ENCODE measurements around the gene PIK3CG. TPM values are rescaled to one million over a fixed set of nuclear protein-coding genes. Genes with fewer than 3 reads are reported as not detected.

The PIK3CG gene
- total RNA-seq, 1 experiment from 2014 or later, result 0.13 TPM

DNA sequence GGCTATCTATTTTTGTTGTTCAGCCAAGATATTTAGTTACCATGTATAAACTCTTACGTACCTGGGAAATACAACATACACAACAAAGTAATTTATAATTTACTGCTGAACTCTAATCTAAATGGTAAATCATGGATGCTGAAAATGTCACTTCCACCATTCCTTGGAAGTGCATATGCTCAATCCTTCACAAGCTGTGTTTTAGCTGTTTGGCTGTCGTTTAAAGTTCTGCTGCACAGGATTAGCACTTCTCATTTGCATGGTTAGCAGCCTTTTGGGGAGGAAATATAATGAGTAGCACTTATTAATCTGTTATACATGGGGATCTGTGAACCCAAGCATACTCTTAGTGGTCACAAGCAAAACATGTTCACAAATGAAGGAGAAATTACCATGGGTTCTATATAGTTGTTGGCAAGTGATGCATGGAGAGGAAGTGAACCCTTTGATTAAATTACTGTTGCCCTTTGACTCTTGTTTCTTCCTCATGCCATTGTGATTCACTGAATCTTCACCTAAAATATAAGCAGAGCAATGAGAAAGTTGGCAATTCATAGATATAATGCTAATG, 18.5 kb downstream of the PIK3CG start:
- DNase-seq (ENCODE audit: low read depth, low spot score), result no peak
- no peak for ATAC-seq
- in situ Hi-C loops (cut with HindIII; ENCODE audit: low pct_unique_long_range_greater_than_20kb, low sequenced_read_pairs), result no loop called here
- ChIA-PET CTCF (no interaction called here), POLR2A (no interaction called here)
- Histone ChIP-seq H3K27me3 (ENCODE audit: control insufficient read depth, insufficient read depth, low read length) (peaks cover 4% of the 10 kb centered on the region), H3K27ac (ENCODE audit: low read length) (no peak overlapping the region), H3K4me1 (ENCODE audit: control insufficient read depth, insufficient read depth, low read length) (no peaks in the 10 kb centered on the region), H3K36me3 (ENCODE audit: control insufficient read depth, insufficient read depth, low read length) (no peaks in the 10 kb centered on the region; the same call in 1 of the 2 replicates), H3K9me3 (ENCODE audit: control insufficient read depth, insufficient read depth, low read depth, low read length) (no peaks in the 10 kb centered on the region), H3K4me3 (ENCODE audit: low read depth in 2 of 2, low read length in 2 of 2) (no peak overlapping the region)
- no peak for TF ChIP-seq TCF7L2 (IDR thresholded peaks at IDR 0.05; ENCODE audit: low read depth, low read length)
- TF ChIP-seq POLR2AphosphoS5 (IDR thresholded peaks at IDR 0.05; ENCODE audit: low read depth, low read length), result no peak
- TF ChIP-seq, protein P1, sequence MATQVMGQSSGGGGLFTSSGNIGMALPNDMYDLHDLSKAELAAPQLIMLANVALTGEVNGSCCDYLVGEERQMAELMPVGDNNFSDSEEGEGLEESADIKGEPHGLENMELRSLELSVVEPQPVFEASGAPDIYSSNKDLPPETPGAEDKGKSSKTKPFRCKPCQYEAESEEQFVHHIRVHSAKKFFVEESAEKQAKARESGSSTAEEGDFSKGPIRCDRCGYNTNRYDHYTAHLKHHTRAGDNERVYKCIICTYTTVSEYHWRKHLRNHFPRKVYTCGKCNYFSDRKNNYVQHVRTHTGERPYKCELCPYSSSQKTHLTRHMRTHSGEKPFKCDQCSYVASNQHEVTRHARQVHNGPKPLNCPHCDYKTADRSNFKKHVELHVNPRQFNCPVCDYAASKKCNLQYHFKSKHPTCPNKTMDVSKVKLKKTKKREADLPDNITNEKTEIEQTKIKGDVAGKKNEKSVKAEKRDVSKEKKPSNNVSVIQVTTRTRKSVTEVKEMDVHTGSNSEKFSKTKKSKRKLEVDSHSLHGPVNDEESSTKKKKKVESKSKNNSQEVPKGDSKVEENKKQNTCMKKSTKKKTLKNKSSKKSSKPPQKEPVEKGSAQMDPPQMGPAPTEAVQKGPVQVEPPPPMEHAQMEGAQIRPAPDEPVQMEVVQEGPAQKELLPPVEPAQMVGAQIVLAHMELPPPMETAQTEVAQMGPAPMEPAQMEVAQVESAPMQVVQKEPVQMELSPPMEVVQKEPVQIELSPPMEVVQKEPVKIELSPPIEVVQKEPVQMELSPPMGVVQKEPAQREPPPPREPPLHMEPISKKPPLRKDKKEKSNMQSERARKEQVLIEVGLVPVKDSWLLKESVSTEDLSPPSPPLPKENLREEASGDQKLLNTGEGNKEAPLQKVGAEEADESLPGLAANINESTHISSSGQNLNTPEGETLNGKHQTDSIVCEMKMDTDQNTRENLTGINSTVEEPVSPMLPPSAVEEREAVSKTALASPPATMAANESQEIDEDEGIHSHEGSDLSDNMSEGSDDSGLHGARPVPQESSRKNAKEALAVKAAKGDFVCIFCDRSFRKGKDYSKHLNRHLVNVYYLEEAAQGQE (IDR thresholded peaks at IDR 0.05; ENCODE audit: insufficient read depth in 1 of 2, low read depth in 2 of 2, low read length in 1 of 2), result no peak
- TF ChIP-seq, protein P2, sequence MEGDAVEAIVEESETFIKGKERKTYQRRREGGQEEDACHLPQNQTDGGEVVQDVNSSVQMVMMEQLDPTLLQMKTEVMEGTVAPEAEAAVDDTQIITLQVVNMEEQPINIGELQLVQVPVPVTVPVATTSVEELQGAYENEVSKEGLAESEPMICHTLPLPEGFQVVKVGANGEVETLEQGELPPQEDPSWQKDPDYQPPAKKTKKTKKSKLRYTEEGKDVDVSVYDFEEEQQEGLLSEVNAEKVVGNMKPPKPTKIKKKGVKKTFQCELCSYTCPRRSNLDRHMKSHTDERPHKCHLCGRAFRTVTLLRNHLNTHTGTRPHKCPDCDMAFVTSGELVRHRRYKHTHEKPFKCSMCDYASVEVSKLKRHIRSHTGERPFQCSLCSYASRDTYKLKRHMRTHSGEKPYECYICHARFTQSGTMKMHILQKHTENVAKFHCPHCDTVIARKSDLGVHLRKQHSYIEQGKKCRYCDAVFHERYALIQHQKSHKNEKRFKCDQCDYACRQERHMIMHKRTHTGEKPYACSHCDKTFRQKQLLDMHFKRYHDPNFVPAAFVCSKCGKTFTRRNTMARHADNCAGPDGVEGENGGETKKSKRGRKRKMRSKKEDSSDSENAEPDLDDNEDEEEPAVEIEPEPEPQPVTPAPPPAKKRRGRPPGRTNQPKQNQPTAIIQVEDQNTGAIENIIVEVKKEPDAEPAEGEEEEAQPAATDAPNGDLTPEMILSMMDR (IDR thresholded peaks at IDR 0.05), result no peak
- no peak for TF ChIP-seq SIN3A (IDR thresholded peaks at IDR 0.05; ENCODE audit: borderline replicate concordance, insufficient read depth, low read depth, low read length)
- intact Hi-C loops (cut with micrococcal nuclease; ENCODE audit: unreplicated experiment), result no loop called here
- no TSS peak for BruUV-seq (replicated peaks)

GRCh38 chr7:106885652-106886051, 20.6 kb downstream of the PIK3CG start:
- H3K4me1 ChIP-seq (ENCODE audit: control insufficient read depth, insufficient read depth, low read length), result no peaks in the 10 kb centered on the region
- no peak for DNase-seq (ENCODE audit: low read depth, low spot score)
- BruUV-seq (replicated peaks), result no TSS peak
- peaks cover 4% of the 10 kb centered on the region for H3K27me3 ChIP-seq (ENCODE audit: control insufficient read depth, insufficient read depth, low read length)
- no peak for ATAC-seq
- POLR2A ChIA-PET, result no interaction called here
- no peak for TF ChIP-seq SIN3A (IDR thresholded peaks at IDR 0.05; ENCODE audit: borderline replicate concordance, insufficient read depth, low read depth, low read length)
- TF ChIP-seq, protein P2 (IDR thresholded peaks at IDR 0.05), result no peak
- TF ChIP-seq, protein P1 (IDR thresholded peaks at IDR 0.05; ENCODE audit: insufficient read depth in 1 of 2, low read depth in 2 of 2, low read length in 1 of 2), result no peak
- no peak for TF ChIP-seq POLR2AphosphoS5 (IDR thresholded peaks at IDR 0.05; ENCODE audit: low read depth, low read length)
- TF ChIP-seq TCF7L2 (IDR thresholded peaks at IDR 0.05; ENCODE audit: low read depth, low read length), result no peak
- no peak overlapping the region for H3K4me3 ChIP-seq (ENCODE audit: low read depth in 2 of 2, low read length in 2 of 2)
- in situ Hi-C loops (cut with HindIII; ENCODE audit: low pct_unique_long_range_greater_than_20kb, low sequenced_read_pairs) (no loop called here), intact Hi-C loops (cut with micrococcal nuclease; ENCODE audit: unreplicated experiment) (no loop called here)
- H3K27ac ChIP-seq (ENCODE audit: low read length), result no peak overlapping the region
- CTCF ChIA-PET, result no interaction called here
- no peaks in the 10 kb centered on the region; the same call in 1 of the 2 replicates for H3K36me3 ChIP-seq (ENCODE audit: control insufficient read depth, insufficient read depth, low read length)
- no peaks in the 10 kb centered on the region for H3K9me3 ChIP-seq (ENCODE audit: control insufficient read depth, insufficient read depth, low read depth, low read length)
